8988T (cell line): ENCODE data around the gene CETP.

Experiments
- DNase-seq: peaks from one replicate; pipeline ENCODE4 v3.0.0; 2011

Gene CETP

GRCh38 chr16:57024894-57025680 is 63.3 kb downstream of the CETP start:
- DNase-seq, result no peak

- no peak for DNase-seq
Observed at GRCh38 chr16:57025941-57026777, 64.4 kb downstream of the CETP start.

GRCh38 chr16:57026778-57027062 is 65.0 kb downstream of the CETP start:
- DNase-seq, result no peak

GRCh38 chr16:57027067-57027466 is 65.3 kb downstream of the CETP start:
- DNase-seq, result no peak

- no peak for DNase-seq
Observed at GRCh38 chr16:57028086-57028485, 66.3 kb downstream of the CETP start.

- no peak for DNase-seq
Observed at GRCh38 chr16:57029161-57030160, 67.7 kb downstream of the CETP start.

- no peak for DNase-seq
Observed at GRCh38 chr16:57030346-57030902, 68.7 kb downstream of the CETP start.

GRCh38 chr16:57031156-57031555 is 69.4 kb downstream of the CETP start:
- DNase-seq, result no peak

GRCh38 chr16:57032346-57032745 is 70.6 kb downstream of the CETP start:
- DNase-seq, result no peak

- no peak for DNase-seq
Observed at GRCh38 chr16:57032931-57033330, 71.2 kb downstream of the CETP start.
